MM.1S (cell line): ENCODE data around the gene WDR6.

ENCODE experiments used
- DNase-seq: peaks from one replicate; pipeline ENCODE4 v3.0.0-alpha.2; 2015
- H2AFZ ChIP-seq: fragments of 300-600 bp; sonication (generic); 2 replicates; pipeline ENCODE4 v1.6.0; 2016; ENCODE audit warnings: antibody characterized with exemption, low read length
- H3F3A ChIP-seq: fragments of 300-600 bp; sonication (generic); 2 replicates; pipeline ENCODE4 v1.6.1; 2016; ENCODE audit warnings: mild to moderate bottlenecking, antibody characterized with exemption, low read length, moderate library complexity, mixed read lengths; ENCODE audit not compliant: insufficient read depth
- H3K27ac ChIP-seq: fragments of 300-600 bp; sonication (generic); 2 replicates; pipeline ENCODE4 v1.5.1; 2016; ENCODE audit warnings: mild to moderate bottlenecking, low read length
- H3K27me3 ChIP-seq: fragments of 300-600 bp; sonication (generic); replicated peaks from 2 replicates; pipeline ENCODE4 v1.6.0; 2016; ENCODE audit warnings: low read length; ENCODE audit not compliant: insufficient read depth
- H3K36me3 ChIP-seq: fragments of 300-600 bp; sonication (generic); replicated peaks from 2 replicates; pipeline ENCODE4 v1.6.1; 2016; ENCODE audit warnings: mild to moderate bottlenecking, low read length, mixed read lengths; ENCODE audit not compliant: insufficient read depth
- H3K4me1 ChIP-seq: fragments of 300-600 bp; sonication (generic); 2 replicates; pipeline ENCODE4 v1.6.1; 2016; ENCODE audit warnings: low read length, mixed read lengths
- H3K4me2 ChIP-seq: fragments of 300-600 bp; sonication (generic); 2 replicates; pipeline ENCODE4 v1.6.0; 2016; ENCODE audit warnings: low read depth, low read length
- H3K4me3 ChIP-seq: fragments of 300-600 bp; sonication (generic); 2 replicates; pipeline ENCODE4 v1.5.1; 2016; ENCODE audit warnings: low read length, mixed read lengths
- H3K79me2 ChIP-seq: fragments of 300-600 bp; sonication (generic); 2 replicates; pipeline ENCODE4 v1.6.1; 2016; ENCODE audit warnings: mixed run types, low read length, mixed read lengths
- H3K9ac ChIP-seq: fragments of 300-600 bp; sonication (generic); 2 replicates; pipeline ENCODE4 v1.6.1; 2016; ENCODE audit warnings: low read length, mixed read lengths
- H3K9me2 ChIP-seq: fragments of 300-600 bp; sonication (generic); replicated peaks from 2 replicates; pipeline ENCODE4 v1.6.1; 2016; ENCODE audit warnings: mild to moderate bottlenecking, low read length, mixed read lengths; ENCODE audit not compliant: insufficient read depth
- H3K9me3 ChIP-seq: fragments of 300-600 bp; sonication (generic); replicated peaks from 2 replicates; pipeline ENCODE4 v1.6.1; 2016; ENCODE audit warnings: mild to moderate bottlenecking, low read length, mixed read lengths; ENCODE audit not compliant: insufficient read depth
- H4K20me1 ChIP-seq: fragments of 300-600 bp; sonication (generic); 2 replicates; pipeline ENCODE4 v1.6.1; 2016; ENCODE audit warnings: mild to moderate bottlenecking, low read length, moderate library complexity, mixed read lengths; ENCODE audit not compliant: insufficient read depth
- CTCF ChIP-seq: fragments of 300-600 bp; sonication (generic); IDR thresholded peaks from 2 replicates; pipeline ENCODE4 v1.5.1; 2016; ENCODE audit warnings: antibody characterized with exemption, low read length, mixed read lengths
- EZH2 ChIP-seq: fragments of 300-600 bp; sonication (generic); optimal IDR thresholded peaks from 2 replicates; pipeline ENCODE3; 2017; ENCODE audit warnings: low read depth, mild to moderate bottlenecking, antibody characterized with exemption, low read length, mixed read lengths
- EZH2phosphoT487 ChIP-seq: fragments of 300-600 bp; sonication (generic); IDR thresholded peaks from 2 replicates; pipeline ENCODE4 v1.6.1; 2018; ENCODE audit warnings: antibody characterized with exemption, low read length

The WDR6 gene

GRCh38 chr3:48970586-48970985 lies 36.6 kb upstream of the WDR6 start:
- Histone ChIP-seq H4K20me1 (0 out of 2 replicates have a peak, but pooled peaks cover 4% of the 10 kb centered on the region), H3K27me3 (no peaks in the 10 kb centered on the region), H3K79me2 (peaks cover 3% of the 10 kb centered on the region; the same call in 1 of the 2 replicates), H3K9ac (no peak overlapping the region), H3K4me1 (peaks cover 24% of the 10 kb centered on the region), H3K4me3 (no peak overlapping the region), H3K27ac (no peak overlapping the region), H3K36me3 (peaks cover 7% of the 10 kb centered on the region; the same call in 1 of the 2 replicates), H3K4me2 (no peak overlapping the region), H2AFZ (no peak overlapping the region), H3K9me2 (no peaks in the 10 kb centered on the region), H3F3A (peaks cover 5% of the 10 kb centered on the region; the same call in 1 of the 2 replicates), H3K9me3 (no peaks in the 10 kb centered on the region)
- TF ChIP-seq EZH2phosphoT487 (no peak), EZH2 (no peak), CTCF (no peak)
- DNase-seq = no peak

GRCh38 chr3:48974076-48974864 lies 32.9 kb upstream of the WDR6 start:
- Histone ChIP-seq H3F3A (no peaks in the 10 kb centered on the region), H3K79me2 (0 out of 2 replicates have a peak, but pooled peaks cover 3% of the 10 kb centered on the region), H3K4me2 (no peak overlapping the region), H3K36me3 (0 out of 2 replicates have a peak, but pooled peaks cover 7% of the 10 kb centered on the region), H3K27me3 (no peaks in the 10 kb centered on the region), H3K9ac (no peak overlapping the region), H4K20me1 (no peaks in the 10 kb centered on the region), H3K9me2 (no peaks in the 10 kb centered on the region), H2AFZ (no peak overlapping the region), H3K9me3 (no peaks in the 10 kb centered on the region), H3K4me3 (no peak overlapping the region), H3K27ac (peak overlapping the region; percentile 48; the same call in 1 of the 2 replicates), H3K4me1 (peaks cover 15% of the 10 kb centered on the region)
- TF ChIP-seq CTCF (no peak), EZH2 (no peak), EZH2phosphoT487 (no peak)
- peak; percentile 83 for DNase-seq

DNA sequence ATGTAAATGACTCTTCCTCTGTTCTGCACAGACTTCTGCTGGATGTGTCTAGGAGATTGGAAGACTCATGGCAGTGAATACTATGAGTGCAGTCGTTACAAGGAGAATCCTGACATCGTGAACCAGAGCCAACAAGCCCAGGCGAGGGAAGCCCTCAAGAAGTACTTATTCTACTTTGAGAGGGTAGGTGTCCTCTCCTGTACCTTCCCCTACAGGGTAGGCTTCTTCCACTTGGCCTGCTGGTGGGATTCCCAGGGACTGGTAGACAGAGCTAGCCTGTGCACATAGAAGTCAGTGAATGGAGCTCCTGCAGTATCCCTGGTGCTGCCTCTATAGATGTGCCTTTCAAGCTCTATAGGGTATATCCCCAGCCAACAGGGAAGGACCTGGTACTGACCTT lies 27.7 kb upstream of the WDR6 start:
- H3F3A ChIP-seq = no peaks in the 10 kb centered on the region
- no peaks in the 10 kb centered on the region for H3K27me3 ChIP-seq
- H2AFZ ChIP-seq = no peak overlapping the region
- no peak for DNase-seq
- no peak for TF ChIP-seq EZH2phosphoT487
- no peak for TF ChIP-seq CTCF
- no peak for TF ChIP-seq EZH2
- no peak overlapping the region for H3K9ac ChIP-seq
- no peaks in the 10 kb centered on the region for H3K9me2 ChIP-seq
- H3K79me2 ChIP-seq = no peaks in the 10 kb centered on the region; the same call in 1 of the 2 replicates
- H4K20me1 ChIP-seq = no peaks in the 10 kb centered on the region
- peaks cover 5% of the 10 kb centered on the region for H3K4me1 ChIP-seq
- no peak overlapping the region for H3K4me2 ChIP-seq
- H3K36me3 ChIP-seq = peaks cover 8% of the 10 kb centered on the region
- no peaks in the 10 kb centered on the region for H3K9me3 ChIP-seq
- no peak overlapping the region for H3K27ac ChIP-seq
- H3K4me3 ChIP-seq = no peak overlapping the region
